BLaER1 treated with 17β-estradiol and CSF1 and Interleukin-3, amounts not matched to agents 10 nM and 100 nM (cell line): ENCODE measurements around the gene PRDM16.

ENCODE experiments used
- H3K27ac ChIP-seq, 11 experiments: shearing (Covaris generic); formaldehyde crosslinking; 2 replicates each; pipeline ENCODE4 v1.8.1; 2022
- H3K27me3 ChIP-seq, 11 experiments: shearing (Covaris generic); formaldehyde crosslinking; 2 replicates each; pipeline ENCODE4 v1.8.1; 2022
- H3K36me3 ChIP-seq, 11 experiments: shearing (Covaris generic); formaldehyde crosslinking; 2 replicates each; pipeline ENCODE4 v1.8.1; 2022
- H3K4me1 ChIP-seq, 10 experiments: shearing (Covaris generic); formaldehyde crosslinking; 2 replicates each; pipeline ENCODE4 v1.8.1; 2022
- H3K4me2 ChIP-seq, 11 experiments: shearing (Covaris generic); formaldehyde crosslinking; 2 replicates each; pipeline ENCODE4 v1.8.1; 2022
- H3K4me3 ChIP-seq, 10 experiments: shearing (Covaris generic); formaldehyde crosslinking; 2 replicates each; pipeline ENCODE4 v1.8.1; 2022
- H3K9ac ChIP-seq, 11 experiments: shearing (Covaris generic); formaldehyde crosslinking; 2 replicates each; pipeline ENCODE4 v1.8.1; 2022
- H3K9me3 ChIP-seq, 11 experiments: shearing (Covaris generic); formaldehyde crosslinking; replicated peaks in 1 of 11; 2 replicates each; pipeline ENCODE4 v1.8.1; 2022
- H4K20me1 ChIP-seq, 11 experiments: shearing (Covaris generic); formaldehyde crosslinking; 2 replicates each; pipeline ENCODE4 v1.8.1; 2022
- Cebpa-rat ChIP-seq, 11 experiments: shearing (Covaris generic); IDR thresholded peaks; 2 replicates each; pipeline ENCODE4 v1.8.1; 2022

The PRDM16 gene

GRCh38 chr1:3355894-3356826 lies 287.2 kb downstream of the PRDM16 start:
- Histone ChIP-seq H3K36me3 (no peaks in the 10 kb centered on the region), H3K4me1 (peaks cover 8 to 43% (median 28%) of the 10 kb centered on the region in 10 experiments; a peak in 18 of 20 replicates), H3K4me3 (no peak overlapping the region), H4K20me1 (peaks cover 0 to 41% (median 16%) of the 10 kb centered on the region in 11 experiments; a peak in 16 of 22 replicates), H3K27me3 (peaks cover 10 to 51% (median 33%) of the 10 kb centered on the region in 11 experiments; a peak in 21 of 22 replicates), H3K9me3 (no peaks in the 10 kb centered on the region), H3K27ac (no peak overlapping the region), H3K4me2 (peak overlapping the region in 6 of 11 experiments; percentile 21 to 69 (median 55); a peak in 6 of 22 replicates), H3K9ac (no peak overlapping the region)
- TF ChIP-seq Cebpa-rat (IDR thresholded peaks at IDR 0.05): no peak

DNA sequence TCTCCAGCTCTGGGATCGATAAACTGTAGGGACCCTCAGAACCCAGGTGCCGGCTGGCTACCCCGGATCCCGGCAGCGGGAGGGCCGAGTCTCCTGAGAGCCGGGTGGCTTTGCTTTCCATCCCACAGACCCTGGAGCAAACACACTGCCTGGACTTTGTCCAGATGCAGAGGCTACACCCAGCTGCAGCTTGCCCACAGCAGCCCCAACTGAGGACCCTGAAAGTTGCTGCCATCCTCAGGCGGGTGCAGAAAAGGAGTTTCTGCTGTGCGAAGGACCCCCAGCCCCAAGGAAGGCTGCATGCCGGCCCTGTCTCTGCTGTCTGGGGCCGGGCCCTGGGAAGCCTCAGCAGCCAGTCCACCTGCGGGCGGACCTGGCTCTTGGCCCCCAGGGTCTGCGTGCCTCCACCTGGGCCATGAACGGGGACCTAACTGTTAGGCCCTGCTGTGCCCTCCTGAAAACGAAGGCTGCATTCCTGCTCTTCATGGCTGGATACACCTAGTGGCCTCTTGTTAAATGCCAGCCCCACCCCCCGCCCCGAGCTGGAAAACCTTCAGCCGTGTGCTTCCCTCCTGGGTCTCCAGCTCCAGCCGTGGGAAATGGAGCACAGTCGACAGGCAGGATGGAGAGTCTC lies 287.9 kb downstream of the PRDM16 start:
- Histone ChIP-seq H3K27me3 (peaks cover 18 to 57% (median 39%) of the 10 kb centered on the region in 11 experiments), H4K20me1 (peaks cover 0 to 49% (median 24%) of the 10 kb centered on the region in 11 experiments; a peak in 16 of 22 replicates), H3K27ac (no peak overlapping the region), H3K4me3 (no peak overlapping the region), H3K36me3 (no peaks in the 10 kb centered on the region), H3K9me3 (no peaks in the 10 kb centered on the region), H3K9ac (no peak overlapping the region), H3K4me2 (peak overlapping the region in 8 of 11 experiments; percentile 21 to 69 (median 53); a peak in 15 of 22 replicates), H3K4me1 (peaks cover 10 to 50% (median 36%) of the 10 kb centered on the region in 10 experiments; a peak in 18 of 20 replicates)
- no peak for TF ChIP-seq Cebpa-rat (IDR thresholded peaks at IDR 0.05)

DNA sequence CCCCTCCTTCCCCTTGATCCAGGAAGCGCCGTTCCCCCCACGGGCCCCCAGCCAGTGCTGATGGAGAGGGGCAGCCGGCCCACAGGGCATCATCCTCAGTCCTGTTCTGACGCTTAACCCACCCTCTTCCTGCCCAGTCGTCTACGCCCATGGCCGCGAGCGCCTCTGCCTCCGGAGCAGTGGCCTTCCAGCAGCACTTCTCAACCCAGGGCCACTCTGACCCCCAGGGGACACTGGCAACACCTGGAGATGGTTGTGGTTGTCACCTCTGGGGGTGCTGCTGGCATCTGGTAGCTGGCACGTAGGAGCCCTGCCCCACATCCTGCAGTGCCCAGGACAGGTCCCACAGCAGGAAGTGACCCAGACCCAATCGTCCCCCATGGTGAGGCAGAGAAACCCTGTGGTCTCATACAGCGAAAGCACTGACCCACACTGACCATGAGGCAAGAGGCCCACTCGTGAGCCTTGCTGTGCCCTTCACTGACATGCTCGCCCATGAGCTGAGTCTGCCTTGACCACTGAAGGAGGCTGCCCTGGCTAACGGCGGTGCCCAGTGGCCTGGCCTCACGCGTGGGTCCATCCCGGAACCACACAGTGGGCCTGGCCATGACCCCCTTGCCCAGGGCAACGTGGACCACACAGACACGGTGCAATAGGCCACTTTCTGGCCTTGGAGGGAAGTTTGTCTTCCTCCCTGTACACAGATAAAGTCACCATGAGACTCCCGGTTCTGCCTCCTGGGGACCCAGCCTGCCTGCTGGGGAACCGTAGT lies 288.7 kb downstream of the PRDM16 start:
- H3K27me3 ChIP-seq: peaks cover 26 to 65% (median 47%) of the 10 kb centered on the region in 11 experiments
- H4K20me1 ChIP-seq: peaks cover 0 to 56% (median 27%) of the 10 kb centered on the region in 11 experiments; a peak in 16 of 22 replicates
- no peak overlapping the region for H3K4me3 ChIP-seq
- no peak for TF ChIP-seq Cebpa-rat (IDR thresholded peaks at IDR 0.05)
- peaks cover 10 to 58% (median 41%) of the 10 kb centered on the region in 10 experiments; a peak in 18 of 20 replicates for H3K4me1 ChIP-seq
- H3K36me3 ChIP-seq: no peaks in the 10 kb centered on the region
- H3K4me2 ChIP-seq: peak overlapping the region in 8 of 11 experiments; percentile 21 to 69 (median 53); a peak in 14 of 22 replicates
- H3K27ac ChIP-seq: no peak overlapping the region
- H3K9me3 ChIP-seq: no peaks in the 10 kb centered on the region
- H3K9ac ChIP-seq: no peak overlapping the region

DNA sequence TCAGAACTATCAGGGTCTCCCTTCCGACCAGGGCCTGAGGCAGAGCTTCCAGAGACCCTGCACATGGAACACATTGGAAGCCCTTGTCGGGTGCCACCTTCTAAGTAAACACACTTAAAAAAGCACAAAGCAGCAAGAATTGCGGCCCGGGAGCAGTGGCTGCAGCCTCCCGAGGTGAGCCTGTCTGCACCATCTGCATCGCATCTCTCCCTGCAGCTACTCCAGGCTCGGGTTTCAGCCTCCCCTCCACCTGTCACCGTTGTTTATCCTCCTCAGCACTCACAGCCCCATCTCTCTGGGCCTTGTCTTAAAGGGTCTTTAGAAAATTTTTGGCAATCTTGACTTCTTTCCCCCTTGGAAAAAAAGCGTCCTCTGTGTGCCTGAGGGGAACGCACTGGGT lies 290.3 kb downstream of the PRDM16 start:
- Histone ChIP-seq H3K27me3 (peaks cover 42 to 81% (median 63%) of the 10 kb centered on the region in 11 experiments), H3K4me1 (peaks cover 10 to 71% (median 56%) of the 10 kb centered on the region in 10 experiments; a peak in 18 of 20 replicates), H4K20me1 (peaks cover 0 to 73% (median 32%) of the 10 kb centered on the region in 11 experiments; a peak in 17 of 22 replicates), H3K27ac (no peak overlapping the region), H3K4me3 (no peak overlapping the region), H3K9me3 (no peaks in the 10 kb centered on the region), H3K4me2 (peak overlapping the region in 3 of 11 experiments; percentile 80 to 94 (median 93); a peak in 4 of 22 replicates), H3K9ac (no peak overlapping the region), H3K36me3 (no peaks in the 10 kb centered on the region)
- TF ChIP-seq Cebpa-rat (IDR thresholded peaks at IDR 0.05): no peak

DNA sequence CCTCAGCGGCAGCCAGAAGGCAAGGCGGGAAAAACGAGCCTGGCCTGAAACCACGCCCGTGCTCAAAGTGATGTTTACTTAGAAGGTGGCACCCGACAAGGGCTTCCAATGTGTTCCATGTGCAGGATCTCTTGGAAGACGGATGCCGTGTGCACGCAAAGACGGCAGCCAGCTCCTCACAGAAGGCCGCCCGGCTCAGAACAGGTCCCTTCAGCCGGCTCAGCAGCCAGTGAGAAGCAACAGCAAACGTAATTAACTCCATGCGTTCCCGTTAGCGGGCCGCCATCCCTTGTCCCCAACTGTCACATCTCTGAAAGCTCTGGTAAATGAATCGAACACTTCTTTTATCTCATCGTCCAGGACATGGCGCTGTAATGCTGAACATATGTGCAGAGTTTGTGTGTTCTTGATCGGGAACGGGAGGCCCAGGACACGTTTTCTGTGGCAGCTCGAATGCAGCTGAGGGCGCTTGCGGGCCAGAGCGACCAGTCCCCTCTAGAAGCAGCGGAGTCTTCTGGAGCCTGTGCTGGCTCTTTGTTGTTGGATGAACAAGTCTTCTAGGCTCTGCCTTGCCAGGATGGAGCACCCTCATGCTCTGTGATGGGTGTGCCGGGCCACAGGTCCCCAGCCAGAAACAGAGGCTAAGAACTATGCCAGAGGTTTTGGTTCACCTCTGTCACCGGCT lies 290.9 kb downstream of the PRDM16 start:
- no peak overlapping the region for H3K27ac ChIP-seq
- H3K27me3 ChIP-seq: peaks cover 48 to 86% (median 69%) of the 10 kb centered on the region in 11 experiments
- peak overlapping the region in 2 of 11 experiments; percentile 18 to 41; a peak in 1 of 22 replicates for H3K9ac ChIP-seq
- H3K36me3 ChIP-seq: no peaks in the 10 kb centered on the region
- H3K4me3 ChIP-seq: no peak overlapping the region
- peaks cover 10 to 76% (median 62%) of the 10 kb centered on the region in 10 experiments; a peak in 18 of 20 replicates for H3K4me1 ChIP-seq
- peak overlapping the region in 9 of 11 experiments; percentile 49 to 96 (median 87); a peak in 16 of 22 replicates for H3K4me2 ChIP-seq
- H4K20me1 ChIP-seq: peaks cover 0 to 78% (median 37%) of the 10 kb centered on the region in 11 experiments; a peak in 17 of 22 replicates
- H3K9me3 ChIP-seq: no peaks in the 10 kb centered on the region
- no peak for TF ChIP-seq Cebpa-rat (IDR thresholded peaks at IDR 0.05)

GRCh38 chr1:3360646-3361257 lies 291.7 kb downstream of the PRDM16 start:
- peak overlapping the region; percentile 7 to 96 (median 83); a peak in 20 of 22 replicates for H3K4me2 ChIP-seq
- peak overlapping the region in 1 of 10 experiments; percentile 22; a peak in 1 of 20 replicates for H3K4me3 ChIP-seq
- H3K36me3 ChIP-seq: no peaks in the 10 kb centered on the region
- H3K9me3 ChIP-seq: no peaks in the 10 kb centered on the region
- no peak overlapping the region for H3K27ac ChIP-seq
- H3K27me3 ChIP-seq: peaks cover 56 to 90% (median 77%) of the 10 kb centered on the region in 11 experiments
- peaks cover 0 to 87% (median 46%) of the 10 kb centered on the region in 11 experiments; a peak in 17 of 22 replicates for H4K20me1 ChIP-seq
- TF ChIP-seq Cebpa-rat (IDR thresholded peaks at IDR 0.05): no peak
- peak overlapping the region in 3 of 11 experiments; percentile 18 to 41 (median 29); a peak in 2 of 22 replicates for H3K9ac ChIP-seq
- H3K4me1 ChIP-seq: peaks cover 10 to 85% (median 69%) of the 10 kb centered on the region in 10 experiments; a peak in 18 of 20 replicates

GRCh38 chr1:3363023-3363422 lies 294.0 kb downstream of the PRDM16 start:
- H3K4me1 ChIP-seq: peaks cover 10 to 73% (median 56%) of the 10 kb centered on the region in 10 experiments; a peak in 18 of 20 replicates
- peaks cover 79 to 100% (median 93%) of the 10 kb centered on the region in 11 experiments for H3K27me3 ChIP-seq
- H3K9me3 ChIP-seq: no peaks in the 10 kb centered on the region
- H3K9ac ChIP-seq: no peak overlapping the region
- no peaks in the 10 kb centered on the region for H3K36me3 ChIP-seq
- H3K4me2 ChIP-seq: peak overlapping the region in 4 of 11 experiments; percentile 78 to 95 (median 94); a peak in 5 of 22 replicates
- H4K20me1 ChIP-seq: peaks cover 0 to 91% (median 66%) of the 10 kb centered on the region in 11 experiments; a peak in 17 of 22 replicates
- no peak overlapping the region for H3K27ac ChIP-seq
- TF ChIP-seq Cebpa-rat (IDR thresholded peaks at IDR 0.05): no peak
- no peak overlapping the region for H3K4me3 ChIP-seq
